Right renal pelvis (tissue), 4 donors: ENCODE data around the gene ARHGEF26. TPM values are rescaled to one million over a fixed set of nuclear protein-coding genes. Genes with fewer than 3 reads are reported as not detected.

ENCODE experiments used
- DNase-seq, 4 donors: peaks; one replicate each; pipeline ENCODE4 v3.0.0-alpha.2; 2013; ENCODE audit warnings: low read depth in 4 of 4, low spot score in 3 of 4, missing footprints in 1 of 4
- polyA plus RNA-seq, 4 donors: library from polyadenylated mRNA; unstranded; fragments of 120-200 nt; gene quantifications; one replicate each; pipeline ENCODE4 v1.2.1, GENCODE V29; 2013; ENCODE audit not compliant: insufficient read length in 4 of 4

ARHGEF26 gene
- polyA plus RNA-seq, 4 donors, result 14.5 to 17.3 (median 15.7) TPM

- no peak for DNase-seq
These were observed 121.6 kb downstream of the ARHGEF26 start for GRCh38 chr3:154242766-154243165.

GRCh38 chr3:154243353-154243752, 122.2 kb downstream of the ARHGEF26 start:
- DNase-seq, result no peak

- DNase-seq, result no peak
These were observed 123.5 kb downstream of the ARHGEF26 start for GRCh38 chr3:154244644-154245043.

- DNase-seq, result no peak
These were observed 126.7 kb downstream of the ARHGEF26 start for GRCh38 chr3:154247806-154248415.

- no peak for DNase-seq
These were observed 129.1 kb downstream of the ARHGEF26 start for GRCh38 chr3:154250291-154250690.

- no peak for DNase-seq
These were observed 130.4 kb downstream of the ARHGEF26 start for GRCh38 chr3:154251610-154252009.

GRCh38 chr3:154252759-154253638, 131.8 kb downstream of the ARHGEF26 start:
- DNase-seq, result peak; percentile 74 to 84 (median 81)

GRCh38 chr3:154254527-154254926, 133.3 kb downstream of the ARHGEF26 start:
- no peak for DNase-seq

- DNase-seq, result no peak
These were observed 152.2 kb downstream of the ARHGEF26 start for GRCh38 chr3:154273381-154273780.

- no peak for DNase-seq
These were observed 153.2 kb downstream of the ARHGEF26 start for GRCh38 chr3:154274348-154274747.

GRCh38 chr3:154275292-154275691, 154.1 kb downstream of the ARHGEF26 start:
- no peak for DNase-seq

- no peak for DNase-seq
These were observed 154.8 kb downstream of the ARHGEF26 start for GRCh38 chr3:154275965-154276364.

- DNase-seq, result no peak
These were observed 159.0 kb downstream of the ARHGEF26 start for GRCh38 chr3:154280161-154280560.

- DNase-seq, result no peak
These were observed 164.0 kb downstream of the ARHGEF26 start for GRCh38 chr3:154285221-154285620.

GRCh38 chr3:154290187-154290586, 169.0 kb downstream of the ARHGEF26 start:
- no peak for DNase-seq

- DNase-seq, result no peak
These were observed 172.8 kb downstream of the ARHGEF26 start for GRCh38 chr3:154294016-154294415.

GRCh38 chr3:154301561-154301960, 180.4 kb downstream of the ARHGEF26 start:
- no peak for DNase-seq

GRCh38 chr3:154304116-154304786, 183.1 kb downstream of the ARHGEF26 start:
- no peak for DNase-seq

- no peak for DNase-seq
These were observed 183.7 kb downstream of the ARHGEF26 start for GRCh38 chr3:154304936-154305335.

GRCh38 chr3:154307363-154307762, 186.2 kb downstream of the ARHGEF26 start:
- DNase-seq, result no peak
